GM18861 (cell line): ENCODE measurements around the gene ZBTB16.

Source experiments
- ATAC-seq: cut with Tn5 transposase; IDR thresholded peaks from one replicate; pipeline ENCODE4 v1.9.1; 2021; ENCODE audit not compliant: unreplicated experiment

Gene ZBTB16

GRCh38 chr11:114178656-114179055 lies 119.1 kb downstream of the ZBTB16 start:
- no peak for ATAC-seq

GRCh38 chr11:114179234-114179941 lies 119.9 kb downstream of the ZBTB16 start:
- ATAC-seq, result no peak

GRCh38 chr11:114180301-114181055 lies 121.0 kb downstream of the ZBTB16 start:
- ATAC-seq, result no peak

- ATAC-seq, result no peak
These were observed 121.7 kb downstream of the ZBTB16 start for GRCh38 chr11:114181195-114181594.

- ATAC-seq, result no peak
These were observed 122.2 kb downstream of the ZBTB16 start for GRCh38 chr11:114181752-114182151.

- ATAC-seq, result no peak
These were observed 123.0 kb downstream of the ZBTB16 start for GRCh38 chr11:114182471-114183043.

GRCh38 chr11:114183044-114183511 lies 123.6 kb downstream of the ZBTB16 start:
- no peak for ATAC-seq

GRCh38 chr11:114185436-114185835 lies 125.9 kb downstream of the ZBTB16 start:
- ATAC-seq, result no peak

- no peak for ATAC-seq
These were observed 127.7 kb downstream of the ZBTB16 start for GRCh38 chr11:114187173-114187572.

GRCh38 chr11:114188851-114189570 lies 129.5 kb downstream of the ZBTB16 start:
- no peak for ATAC-seq

- no peak for ATAC-seq
These were observed 131.1 kb downstream of the ZBTB16 start for GRCh38 chr11:114190630-114191029.

GRCh38 chr11:114191893-114192292 lies 132.4 kb downstream of the ZBTB16 start:
- no peak for ATAC-seq

GRCh38 chr11:114192841-114193389 lies 133.4 kb downstream of the ZBTB16 start:
- ATAC-seq, result no peak

GRCh38 chr11:114193730-114194679 lies 134.5 kb downstream of the ZBTB16 start:
- ATAC-seq, result no peak

- ATAC-seq, result no peak
These were observed 135.2 kb downstream of the ZBTB16 start for GRCh38 chr11:114194702-114195101.

- ATAC-seq, result no peak
These were observed 135.6 kb downstream of the ZBTB16 start for GRCh38 chr11:114195151-114195550.

GRCh38 chr11:114195981-114196731 lies 136.6 kb downstream of the ZBTB16 start:
- no peak for ATAC-seq

GRCh38 chr11:114196997-114197703 lies 137.6 kb downstream of the ZBTB16 start:
- no peak for ATAC-seq
